K562 (cell line): ENCODE measurements around the gene AICDA. TPM values are rescaled to one million over a fixed set of nuclear protein-coding genes. Genes with fewer than 3 reads are reported as not detected.

Experiments used
- ATAC-seq: fragments of 200-7000 bp; cut with Tn5 transposase; 3 replicates; pipeline ENCODE4 v1.9.1; 2020; ENCODE audit warnings: moderate library complexity
- BruUV-seq: library from RNA; stranded (reverse); fragments of 400-500 nt; replicated peaks from 2 replicates; lab custom pipeline; 2021; lab: Mats Ljungman, UMichigan
- CTCF ChIA-PET: fragments of 300-600 bp; formaldehyde crosslinking; extraction: SDS; loops from one replicate; lab custom pipeline; 2021; ENCODE audit warnings: low intra/inter-chr PET ratio; lab: Yijun Ruan, JAX
- POLR2A ChIA-PET: fragments of 300-600, 350-650 bp; sonication (Branson Sonifier 250); formaldehyde crosslinking; extraction: SDS; loops from one replicate; lab custom pipeline; 2021; ENCODE audit warnings: antibody characterized with exemption, inconsistent platforms; lab: Yijun Ruan, JAX
- DNase-seq, 4 experiments: peaks; one replicate each; pipeline versions ENCODE4 v3.0.0 to v3.0.0-alpha.2; 2011 to 2018; ENCODE audit warnings: low spot score in 3 of 4, mixed read lengths in 3 of 4; ENCODE audit errors: extremely low read depth in 1 of 4
- FAIRE-seq: peaks from 2 replicates; lab custom pipeline; 2011; peaks lifted over from hg19 to GRCh38; lab: Jason Lieb, UNC
- H2AFZ ChIP-seq: 2 replicates; pipeline ENCODE4 v1.6.0; 2011; ENCODE audit warnings: low read depth, low read length, control low read depth, inconsistent platforms
- H3K27ac ChIP-seq: fragments of 200-600 bp; 3 replicates; pipeline ENCODE4 v1.8.0; 2011; ENCODE audit warnings: low read depth, mild to moderate bottlenecking, control low read depth, inconsistent platforms, low read length, moderate library complexity, mixed read lengths; ENCODE audit errors: extremely low read depth
- H3K27me3 ChIP-seq, 2 experiments: fragments of 300-600 bp in 1 of 2; 2 replicates in 1 of 2; 3 replicates in 1 of 2; pipeline versions ENCODE4 v1.6.0 to v1.8.0; 2011; ENCODE audit warnings: inconsistent platforms in 2 of 2, low read length in 2 of 2, mild to moderate bottlenecking in 1 of 2, mixed read lengths in 1 of 2, moderate library complexity in 1 of 2; ENCODE audit not compliant: control insufficient read depth in 2 of 2, insufficient read depth in 2 of 2
- H3K36me3 ChIP-seq: fragments of 300-600 bp; 3 replicates; pipeline ENCODE4 v1.8.0; 2011; ENCODE audit warnings: mild to moderate bottlenecking, low read length, inconsistent platforms; ENCODE audit not compliant: control insufficient read depth, insufficient read depth
- H3K4me1 ChIP-seq, 2 experiments: fragments of 200-600 bp in 1 of 2; replicated peaks in 1 of 2; 2 replicates in 1 of 2; 3 replicates in 1 of 2; pipeline versions ENCODE4 v1.5.1 to v1.8.0; 2011; ENCODE audit warnings: inconsistent platforms in 2 of 2, low read length in 2 of 2, mild to moderate bottlenecking in 1 of 2, mixed read lengths in 1 of 2, moderate library complexity in 1 of 2; ENCODE audit not compliant: control insufficient read depth in 2 of 2, insufficient read depth in 2 of 2
- H3K4me2 ChIP-seq: 2 replicates; pipeline ENCODE4 v1.6.1; 2011; ENCODE audit warnings: low read length, control low read depth, inconsistent platforms, mixed read lengths; ENCODE audit not compliant: insufficient read depth
- H3K4me3 ChIP-seq: fragments of 200-600 bp; sonication (generic), shearing (Covaris generic); 2 replicates; pipeline ENCODE4 v1.5.1; 2016; ENCODE audit warnings: control low read depth, inconsistent platforms
- H3K79me2 ChIP-seq: fragments of 200-600 bp; 3 replicates; pipeline ENCODE4 v1.8.0; 2011; ENCODE audit warnings: low read length, inconsistent platforms; ENCODE audit not compliant: control insufficient read depth, insufficient read depth
- H3K9ac ChIP-seq, 2 experiments: 2 replicates each; pipeline versions ENCODE4 v1.6.0 to v1.6.1; 2011; ENCODE audit warnings: low read depth in 2 of 2, low read length in 2 of 2, control low read depth in 1 of 2, inconsistent platforms in 1 of 2, mild to moderate bottlenecking in 1 of 2, mixed read lengths in 1 of 2; ENCODE audit not compliant: insufficient read depth in 1 of 2
- H3K9me1 ChIP-seq: one replicate; pipeline ENCODE4 v1.6.0; 2011; ENCODE audit warnings: inconsistent platforms, mild to moderate bottlenecking, low read length, moderate library complexity; ENCODE audit not compliant: control insufficient read depth, insufficient read depth
- H3K9me3 ChIP-seq: replicated peaks from 2 replicates; pipeline ENCODE4 v1.5.1; 2011; ENCODE audit warnings: low read depth, low read length, inconsistent platforms; ENCODE audit not compliant: control insufficient read depth, insufficient read depth
- H4K20me1 ChIP-seq: replicated peaks from 2 replicates; pipeline ENCODE4 v1.6.1; 2011; ENCODE audit warnings: low read length, inconsistent platforms, mixed read lengths; ENCODE audit not compliant: control insufficient read depth, insufficient read depth
- NEUROD1 ChIP-seq: fragments of 150-350 bp; IDR thresholded peaks from 2 replicates; pipeline ENCODE4 v1.6.1; 2014; ENCODE audit warnings: borderline replicate concordance, low read length, low read depth; ENCODE audit not compliant: partially characterized antibody
- PHF21A ChIP-seq: fragments of 450-650 bp; IDR thresholded peaks from 2 replicates; pipeline ENCODE4 v1.6.1; 2017; ENCODE audit warnings: low read depth, borderline replicate concordance
- ZNF282 ChIP-seq: sonication (generic); formaldehyde crosslinking; IDR thresholded peaks from 2 replicates; pipeline ENCODE4 v1.8.1; 2023; ENCODE audit warnings: missing genetic modification reagents
- WGBS: fragments of 100-300 bp; shearing (Covaris generic); methylation state at CpG from one replicate; pipeline ENCODE4 v1.1.6; 2016; ENCODE audit warnings: low coverage, mixed read lengths; ENCODE audit not compliant: insufficient coverage; ENCODE audit errors: missing lambda C conversion rate; 5-methylcytosine and 5-hydroxymethylcytosine counted together
- in situ Hi-C: fragments of 300-500 bp; cut with MboI; formaldehyde crosslinking; loops from 4 replicates; pipeline ENCODE4 v1.15.0; 2018; ENCODE audit warnings: inconsistent platforms, mixed read lengths
- intact Hi-C: fragments of 100-400 bp; cut with micrococcal nuclease; formaldehyde crosslinking; loops from 2 replicates; pipeline ENCODE4 v1.14.2; 2022
- polyA plus RNA-seq, 8 experiments: library from polyadenylated mRNA; depleted of rRNA in 4 of 8; stranded (reverse) in 5 of 8; unstranded in 3 of 8; fragments of >200 nt; fragmentation: Nextera tagmentation in 2 of 8; fragmentation: Illumina TruSeq in 1 of 8; extraction: Ambion mirVana in 2 of 8; extraction: Trizol in 1 of 8; gene quantifications; 2 replicates each; pipeline versions ENCODE4 v1.2.1 to v1.2.3, GENCODE V29; 2011 to 2014; ENCODE audit warnings: inconsistent platforms in 1 of 8, missing spikeins in 1 of 8
- total RNA-seq, 7 experiments: library from RNA; depleted of rRNA in 6 of 7; stranded (reverse); fragments of >200 nt in 6 of 7; fragmentation: Illumina TruSeq in 2 of 7; extraction: Trizol in 2 of 7; gene quantifications; 2 replicates each; pipeline versions ENCODE4 v1.2.1 to v1.2.3, GENCODE V29; 2011 to 2021; ENCODE audit warnings: low replicate concordance in 1 of 7
- TF ChIP-seq, protein P1 (sequence below), 2 experiments: fragments of 450-650 bp; IDR thresholded peaks; 2 replicates each; pipeline ENCODE4 v1.6.1; 2016; ENCODE audit warnings: mild to moderate bottlenecking in 2 of 2, borderline replicate concordance in 1 of 2, low read depth in 1 of 2, moderate library complexity in 1 of 2
- TF ChIP-seq, protein P2 (sequence below): sonication (generic); formaldehyde crosslinking; IDR thresholded peaks from 2 replicates; pipeline ENCODE4 v1.4.0; 2020; ENCODE audit warnings: mild to moderate bottlenecking, missing genetic modification reagents

Gene AICDA
- total and polyA plus RNA-seq, 9 of the 15 experiments (the other 6 are each of a cell fraction or from before 2014, with no cell fraction given), result not detected

- ATAC-seq (no peak), FAIRE-seq (no peak), DNase-seq (no peak)
- in situ Hi-C loops, result no loop called here
- intact Hi-C loops, result no loop called here
- no peaks in the 10 kb centered on the region for H4K20me1 ChIP-seq
- H3K27me3 ChIP-seq, result no peaks in the 10 kb centered on the region; a peak in 1 of 5 replicates
- H3K9me3 ChIP-seq, result no peaks in the 10 kb centered on the region
- no TSS peak for BruUV-seq
- no peak overlapping the region for H2AFZ ChIP-seq
- H3K9me1 ChIP-seq, result no peaks in the 10 kb centered on the region
- 0% methylated on average over 2 of the region's 2 CpGs for WGBS
- no peak overlapping the region for H3K4me2 ChIP-seq
- no peaks in the 10 kb centered on the region for H3K4me1 ChIP-seq
- no peak overlapping the region for H3K4me3 ChIP-seq
- H3K27ac ChIP-seq, result no peak overlapping the region
- ChIA-PET POLR2A (no interaction called here), CTCF (no interaction called here)
- no peaks in the 10 kb centered on the region for H3K36me3 ChIP-seq
- no peak overlapping the region for H3K9ac ChIP-seq
- H3K79me2 ChIP-seq, result no peaks in the 10 kb centered on the region
- TF ChIP-seq ZNF282 (CRISPR knock-in tag) (no peak), NEUROD1 (no peak), PHF21A (no peak)
- TF ChIP-seq, protein P1, sequence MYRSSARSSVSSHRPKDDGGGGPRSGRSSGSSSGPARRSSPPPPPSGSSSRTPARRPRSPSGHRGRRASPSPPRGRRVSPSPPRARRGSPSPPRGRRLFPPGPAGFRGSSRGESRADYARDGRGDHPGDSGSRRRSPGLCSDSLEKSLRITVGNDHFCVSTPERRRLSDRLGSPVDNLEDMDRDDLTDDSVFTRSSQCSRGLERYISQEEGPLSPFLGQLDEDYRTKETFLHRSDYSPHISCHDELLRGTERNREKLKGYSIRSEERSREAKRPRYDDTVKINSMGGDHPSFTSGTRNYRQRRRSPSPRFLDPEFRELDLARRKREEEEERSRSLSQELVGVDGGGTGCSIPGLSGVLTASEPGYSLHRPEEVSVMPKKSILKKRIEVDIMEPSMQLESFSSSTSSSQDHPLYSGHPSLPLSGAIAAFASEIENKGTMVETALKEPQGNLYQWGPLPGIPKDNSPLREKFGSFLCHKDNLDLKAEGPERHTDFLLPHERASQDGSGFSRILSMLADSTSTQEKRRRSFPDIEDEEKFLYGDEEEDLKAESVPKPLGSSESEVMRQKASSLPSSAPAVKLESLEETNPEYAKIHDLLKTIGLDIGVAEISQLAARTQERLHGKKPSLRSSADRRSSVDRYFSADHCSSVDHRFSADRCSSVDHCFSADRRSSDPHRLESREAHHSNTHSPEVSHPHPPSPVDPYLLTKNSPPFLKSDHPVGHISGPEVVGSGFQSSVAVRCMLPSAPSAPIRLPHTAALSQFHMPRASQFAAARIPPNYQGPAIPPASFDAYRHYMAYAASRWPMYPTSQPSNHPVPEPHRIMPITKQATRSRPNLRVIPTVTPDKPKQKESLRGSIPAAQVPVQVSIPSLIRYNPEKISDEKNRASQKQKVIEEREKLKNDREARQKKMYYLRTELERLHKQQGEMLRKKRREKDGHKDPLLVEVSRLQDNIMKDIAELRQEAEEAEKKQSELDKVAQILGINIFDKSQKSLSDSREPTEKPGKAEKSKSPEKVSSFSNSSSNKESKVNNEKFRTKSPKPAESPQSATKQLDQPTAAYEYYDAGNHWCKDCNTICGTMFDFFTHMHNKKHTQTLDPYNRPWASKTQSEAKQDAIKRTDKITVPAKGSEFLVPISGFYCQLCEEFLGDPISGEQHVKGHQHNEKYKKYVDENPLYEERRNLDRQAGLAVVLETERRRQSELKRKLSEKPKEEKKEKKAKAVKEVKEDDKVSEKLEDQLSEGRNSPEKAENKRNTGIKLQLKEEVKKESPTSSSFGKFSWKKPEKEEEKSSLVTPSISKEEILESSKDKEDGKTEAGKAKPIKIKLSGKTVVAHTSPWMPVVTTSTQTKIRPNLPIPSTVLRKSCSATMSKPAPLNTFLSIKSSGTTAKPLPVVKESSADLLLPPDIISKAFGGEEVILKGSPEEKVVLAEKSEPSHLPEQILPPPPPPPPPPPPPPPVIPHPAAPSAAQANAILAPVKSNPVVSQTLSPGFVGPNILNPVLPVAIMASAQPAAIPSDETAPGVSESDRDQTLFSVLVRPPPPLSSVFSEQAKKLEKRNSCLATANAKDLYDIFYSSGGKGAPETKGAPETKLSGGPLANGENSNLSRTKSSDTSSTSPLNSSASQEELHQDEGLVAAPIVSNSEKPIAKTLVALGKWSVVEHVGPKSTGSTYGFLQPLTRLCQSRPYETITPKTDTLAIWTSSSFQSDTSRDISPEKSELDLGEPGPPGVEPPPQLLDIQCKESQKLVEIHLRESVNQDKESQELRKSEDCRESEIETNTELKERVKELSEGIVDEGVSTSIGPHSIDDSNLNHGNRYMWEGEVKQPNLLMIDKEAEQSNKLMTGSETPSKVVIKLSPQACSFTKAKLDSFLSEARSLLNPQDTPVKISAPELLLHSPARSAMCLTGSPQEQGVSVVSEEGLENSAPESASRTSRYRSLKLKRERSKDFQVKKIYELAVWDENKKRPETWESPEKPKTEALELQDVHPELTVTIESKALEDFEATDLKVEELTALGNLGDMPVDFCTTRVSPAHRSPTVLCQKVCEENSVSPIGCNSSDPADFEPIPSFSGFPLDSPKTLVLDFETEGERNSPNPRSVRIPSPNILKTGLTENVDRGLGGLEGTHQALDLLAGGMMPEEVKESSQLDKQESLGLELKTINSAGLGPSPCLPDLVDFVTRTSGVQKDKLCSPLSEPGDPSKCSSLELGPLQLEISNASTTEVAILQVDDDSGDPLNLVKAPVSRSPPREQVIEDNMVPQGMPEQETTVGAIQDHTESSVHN (IDR thresholded peaks at IDR 0.05; ENCODE audit: borderline replicate concordance in 1 of 2, low read depth in 1 of 2), result no peak
- TF ChIP-seq, protein P2, sequence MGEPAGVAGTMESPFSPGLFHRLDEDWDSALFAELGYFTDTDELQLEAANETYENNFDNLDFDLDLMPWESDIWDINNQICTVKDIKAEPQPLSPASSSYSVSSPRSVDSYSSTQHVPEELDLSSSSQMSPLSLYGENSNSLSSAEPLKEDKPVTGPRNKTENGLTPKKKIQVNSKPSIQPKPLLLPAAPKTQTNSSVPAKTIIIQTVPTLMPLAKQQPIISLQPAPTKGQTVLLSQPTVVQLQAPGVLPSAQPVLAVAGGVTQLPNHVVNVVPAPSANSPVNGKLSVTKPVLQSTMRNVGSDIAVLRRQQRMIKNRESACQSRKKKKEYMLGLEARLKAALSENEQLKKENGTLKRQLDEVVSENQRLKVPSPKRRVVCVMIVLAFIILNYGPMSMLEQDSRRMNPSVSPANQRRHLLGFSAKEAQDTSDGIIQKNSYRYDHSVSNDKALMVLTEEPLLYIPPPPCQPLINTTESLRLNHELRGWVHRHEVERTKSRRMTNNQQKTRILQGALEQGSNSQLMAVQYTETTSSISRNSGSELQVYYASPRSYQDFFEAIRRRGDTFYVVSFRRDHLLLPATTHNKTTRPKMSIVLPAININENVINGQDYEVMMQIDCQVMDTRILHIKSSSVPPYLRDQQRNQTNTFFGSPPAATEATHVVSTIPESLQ (CRISPR knock-in tag), result no peak
Measured at GRCh38 chr12:8572507-8572906, 40.2 kb downstream of the AICDA start.
